HTR-8/SVneo (cell line): ENCODE measurements around the gene PFDN2.
"Not testable (repeated sequence)": the region's sequence is repeated elsewhere in the genome, so short reads cannot be mapped to it uniquely, and the experiment has no call there.

Experiments used
- DNase-seq: peaks from one replicate; pipeline ENCODE4 v3.0.0; 2011; ENCODE audit warnings: low spot score, mixed read lengths; ENCODE audit not compliant: insufficient read length
- FAIRE-seq: peaks from 2 replicates; lab custom pipeline; 2011; peaks lifted over from hg19 to GRCh38; lab: Jason Lieb, UNC

PFDN2 gene

DNA sequence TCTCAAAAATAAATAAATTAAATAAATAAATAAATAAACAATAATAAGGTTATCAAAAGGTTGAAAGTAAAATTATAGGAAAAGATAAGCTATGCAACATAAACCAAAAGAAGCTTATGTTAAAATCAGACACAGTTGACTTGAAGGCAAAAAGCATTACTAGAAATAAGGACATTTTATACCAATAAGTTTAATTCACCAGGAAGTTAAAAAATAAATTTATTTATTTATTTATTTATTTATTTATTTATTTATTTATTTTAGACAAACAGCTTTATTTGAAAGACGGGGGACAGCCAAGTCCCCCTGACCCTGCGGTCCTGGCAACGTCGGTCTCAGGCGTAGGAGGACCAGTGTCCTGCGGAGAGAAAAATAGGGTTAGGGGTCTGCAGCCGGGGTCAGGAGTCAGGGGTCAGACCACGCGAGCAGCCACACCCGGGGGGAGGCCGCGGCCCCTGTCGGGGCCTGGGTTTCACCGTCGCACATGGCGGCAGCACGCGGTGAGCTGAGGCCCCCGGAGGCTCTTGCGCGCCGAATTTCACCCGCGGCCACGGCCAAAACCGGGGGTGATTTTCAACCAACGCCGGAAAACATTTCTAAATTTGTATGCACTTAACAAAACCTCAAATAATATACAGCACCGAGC lies 23.0 kb upstream of the PFDN2 start:
- no peak for FAIRE-seq
- DNase-seq, result no peak

DNA sequence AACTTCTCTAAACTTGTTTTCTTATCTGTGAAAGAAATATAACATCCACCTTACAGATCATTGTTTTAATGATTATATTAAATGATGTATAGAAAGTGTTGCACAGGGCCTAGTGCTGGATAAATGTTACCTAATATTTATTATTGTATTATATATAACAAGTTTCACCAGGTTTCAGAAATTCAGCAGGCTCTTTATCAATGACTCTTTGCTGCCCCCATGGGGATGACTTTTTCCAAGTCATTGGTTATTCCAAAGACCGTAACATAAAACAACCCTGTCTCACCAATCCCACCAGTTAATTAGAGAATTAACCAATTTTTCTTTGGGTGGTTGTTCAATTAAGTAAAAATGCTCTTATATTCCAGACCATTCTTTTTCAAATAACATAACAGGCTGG lies 21.9 kb upstream of the PFDN2 start:
- DNase-seq, result no peak
- no peak for FAIRE-seq

DNA sequence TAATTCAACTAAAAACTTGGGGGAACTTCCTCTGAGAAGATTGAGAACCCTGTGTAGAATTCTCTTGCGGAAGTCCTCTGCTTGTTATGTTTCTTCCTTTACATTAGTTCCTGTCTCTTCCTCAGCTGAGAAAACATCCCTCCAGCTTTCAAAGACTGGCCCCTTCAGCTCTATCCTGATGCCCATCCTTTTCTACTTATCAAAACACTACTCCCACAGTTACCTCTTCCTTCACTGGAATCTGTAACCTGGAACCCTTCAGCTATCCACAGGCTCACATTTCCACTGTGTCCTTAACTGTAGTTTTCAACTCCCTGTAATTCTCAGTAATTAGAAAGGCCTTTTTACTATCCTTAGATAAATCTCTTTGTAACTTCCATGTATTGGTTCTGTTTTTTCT lies 20.6 kb upstream of the PFDN2 start:
- FAIRE-seq, result no peak
- no peak for DNase-seq

- FAIRE-seq (no peak), DNase-seq (no peak)
Measured at GRCh38 chr1:161137881-161138280, 20.0 kb upstream of the PFDN2 start.

- FAIRE-seq (no peak), DNase-seq (no peak)
Measured at GRCh38 chr1:161133220-161133740, 15.4 kb upstream of the PFDN2 start.

DNA sequence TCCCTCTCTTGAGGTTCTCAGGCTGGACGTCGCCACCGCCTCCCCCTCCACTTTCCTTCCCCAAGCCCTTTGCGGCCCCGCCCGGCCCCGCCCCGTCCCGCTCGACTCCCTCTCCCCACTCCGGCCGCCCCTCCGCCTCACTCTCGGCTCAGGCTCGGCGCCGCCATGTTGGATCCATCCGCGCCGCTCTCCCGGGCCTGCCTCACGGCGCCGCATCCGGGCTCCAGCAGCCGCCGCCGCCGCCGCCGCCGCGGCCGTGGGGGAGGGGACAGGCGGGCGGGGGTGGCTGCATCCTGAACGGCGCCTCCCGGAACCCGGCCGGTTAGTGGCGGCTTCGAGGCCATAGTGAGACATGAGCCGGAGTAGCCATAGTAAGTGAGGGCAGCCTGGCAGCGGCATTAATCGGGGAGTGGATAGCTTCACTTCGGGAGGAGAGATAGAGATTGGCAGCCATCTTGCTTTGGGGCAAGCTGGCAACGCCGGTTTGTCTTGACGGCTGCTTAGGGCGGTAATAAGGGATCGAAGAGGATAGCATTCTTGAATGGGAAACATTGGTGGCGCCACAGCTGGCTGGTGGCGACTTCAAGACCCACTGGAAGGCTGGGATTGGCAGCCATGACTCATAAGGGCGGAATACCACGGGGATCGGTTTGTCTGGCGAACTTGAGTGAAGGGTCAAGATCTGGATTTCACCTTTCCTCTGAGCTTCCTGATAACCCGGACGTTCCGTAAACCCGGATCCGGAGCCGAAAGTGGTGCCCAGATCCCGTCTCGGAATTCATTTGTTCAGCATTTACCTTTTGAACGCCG lies 14.8 kb upstream of the PFDN2 start, which contains the start of gene DEDD:
DEDD (minus strand) TSS at position 258 of the 810 bp plus-strand sequence. CDS start 8,205 bp downstream, outside the sequence.
- peak; percentile 79 for DNase-seq
- no peak for FAIRE-seq

GRCh38 chr1:161131523-161132409 lies 13.9 kb upstream of the PFDN2 start:
- DNase-seq (no peak), FAIRE-seq (no peak)

DNA sequence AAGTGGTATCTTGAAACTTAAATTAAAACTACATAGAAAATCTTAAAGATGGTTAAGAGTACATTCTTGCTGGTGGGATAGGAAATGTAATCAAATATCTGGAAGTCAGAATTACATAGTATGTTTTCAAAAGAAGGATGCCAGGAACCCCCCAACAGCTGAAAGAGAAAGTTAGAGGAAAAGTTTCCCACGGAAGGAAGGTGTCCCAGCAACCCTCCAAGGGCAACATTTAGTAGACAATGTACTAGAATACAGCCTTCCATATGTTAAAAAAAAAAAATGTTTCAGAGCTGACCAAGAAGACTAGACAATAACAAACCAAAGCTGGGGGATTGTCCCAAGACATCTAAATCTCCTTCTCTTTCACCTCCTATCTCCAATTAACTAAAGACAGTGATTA lies 12.4 kb upstream of the PFDN2 start:
- DNase-seq (no peak), FAIRE-seq (no peak)

DNA sequence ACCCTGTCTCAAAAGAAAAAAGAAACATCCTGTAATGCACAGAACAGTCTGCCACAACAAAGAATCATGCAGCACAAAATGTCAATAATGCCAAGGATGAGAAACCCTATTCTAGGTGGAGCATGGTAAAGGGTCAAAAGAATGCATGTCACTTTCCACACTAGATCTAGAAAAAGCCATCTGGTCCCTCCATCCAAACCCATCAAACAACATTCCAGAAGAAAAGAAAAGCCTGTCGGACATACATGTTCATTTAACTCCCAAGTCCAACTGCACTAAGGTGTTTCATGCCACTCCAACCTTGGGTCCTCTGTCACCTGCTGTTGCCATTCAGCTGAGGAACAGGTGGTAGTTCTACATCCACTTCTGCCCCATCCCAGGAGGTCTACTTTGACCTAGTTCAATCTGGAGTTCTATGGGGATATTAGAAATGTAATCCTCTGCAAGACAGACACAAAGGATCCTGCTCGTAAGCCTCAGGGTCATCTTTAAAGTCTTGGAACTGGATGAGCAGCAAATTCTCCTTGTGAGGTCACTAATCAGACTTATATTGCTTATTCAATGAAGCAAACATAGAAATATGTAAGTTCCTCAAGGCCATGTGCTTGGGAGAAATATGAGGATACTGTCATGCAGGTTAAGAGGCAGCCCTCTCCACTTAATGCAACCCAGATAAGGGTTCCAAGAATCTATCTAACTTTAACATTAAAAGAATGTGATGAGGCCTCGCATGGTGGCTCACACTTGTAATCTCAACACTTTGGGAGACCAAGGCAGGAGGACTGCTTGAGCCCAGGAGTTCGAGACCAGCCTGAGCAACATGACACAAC lies 11.0 kb upstream of the PFDN2 start:
- FAIRE-seq (no peak), DNase-seq (no peak)

GRCh38 chr1:161127649-161128048 lies 9.8 kb upstream of the PFDN2 start:
- no peak for FAIRE-seq

GRCh38 chr1:161122967-161123366 lies 5.1 kb upstream of the PFDN2 start:
- DNase-seq (no peak), FAIRE-seq (no peak)

More at GRCh38 chr1:161127649-161128048, 9.8 kb upstream of the PFDN2 start:
- DNase-seq, result no peak

DNA sequence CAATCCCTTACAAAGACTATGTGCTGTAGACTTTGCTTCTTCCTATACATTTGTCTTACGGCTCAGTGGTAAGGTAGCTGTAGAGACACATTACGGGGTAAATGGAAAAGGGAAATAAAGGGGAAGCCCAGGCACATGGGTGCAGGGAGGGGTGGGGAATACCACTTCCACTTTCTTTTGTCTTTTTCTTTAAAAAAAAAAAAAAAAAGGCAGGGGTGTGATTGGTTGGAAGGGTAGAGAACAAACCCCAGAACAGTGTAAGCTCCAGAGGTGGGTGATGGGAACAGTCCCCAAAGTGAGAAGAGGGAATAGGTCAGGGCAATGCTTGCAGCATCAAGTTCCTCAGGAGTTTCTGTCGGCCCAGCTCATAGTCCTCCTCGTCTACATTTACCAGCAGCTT lies 4.0 kb upstream of the PFDN2 start:
- DNase-seq (no peak), FAIRE-seq (no peak)

DNA sequence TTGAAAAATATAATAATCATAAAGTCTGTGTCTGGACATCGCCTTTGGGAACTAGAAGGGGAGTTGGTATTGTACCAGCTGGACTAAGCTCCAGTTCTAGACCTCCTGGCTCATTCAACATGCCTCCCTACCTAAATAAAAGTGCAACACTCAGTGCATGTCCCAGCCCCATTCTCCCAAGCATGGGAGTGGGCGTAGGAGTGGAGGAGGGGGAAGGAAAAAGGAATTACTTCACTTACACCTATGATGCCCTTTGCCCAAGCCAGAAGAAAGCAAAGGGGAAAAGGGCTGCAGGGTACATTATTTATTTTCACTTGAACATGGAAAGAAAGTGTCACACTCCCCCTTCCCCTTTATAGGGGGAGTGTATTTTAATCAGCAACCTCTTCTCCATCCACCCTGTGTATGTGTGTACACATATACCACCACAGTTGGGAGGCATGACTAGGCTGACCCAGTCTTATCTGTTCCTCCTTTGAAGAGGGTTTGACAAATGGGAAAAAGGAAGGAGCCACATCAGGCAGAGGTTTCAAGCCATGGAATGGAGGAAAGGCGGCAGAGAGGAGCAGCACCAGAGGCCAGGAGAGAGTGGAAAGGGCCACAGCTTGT lies 3.3 kb upstream of the PFDN2 start:
- no peak for DNase-seq
- no peak for FAIRE-seq

GRCh38 chr1:161119092-161119903 lies 1.5 kb upstream of the PFDN2 start:
- FAIRE-seq, result no peak

DNA sequence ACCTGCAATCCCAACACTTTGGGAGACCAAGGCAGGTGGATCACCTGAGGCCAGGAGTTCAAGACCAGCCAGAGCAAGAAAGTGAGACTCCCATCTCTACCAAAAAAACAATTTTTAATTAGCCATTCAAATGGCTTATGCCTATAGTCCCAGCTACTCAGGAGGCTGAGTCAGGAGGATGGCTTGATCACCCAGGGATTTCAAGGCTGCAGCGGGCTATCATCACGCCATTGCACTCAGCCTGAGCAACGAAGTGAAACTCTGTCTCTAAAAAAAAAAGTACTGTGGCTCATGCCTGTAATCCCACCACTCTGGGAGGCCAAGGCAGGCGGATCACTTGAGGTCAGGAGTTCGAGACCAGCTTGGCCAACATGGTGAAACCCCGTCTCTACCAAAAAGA lies 1.9 kb downstream of the PFDN2 start:
- not testable (repeated sequence) for DNase-seq, FAIRE-seq

More at GRCh38 chr1:161119092-161119903, 1.5 kb upstream of the PFDN2 start:
- DNase-seq, result peak; percentile 19

GRCh38 chr1:161115132-161115711 lies 2.6 kb downstream of the PFDN2 start:
- FAIRE-seq, result peak; percentile 16
- peak; percentile 46 for DNase-seq

DNA sequence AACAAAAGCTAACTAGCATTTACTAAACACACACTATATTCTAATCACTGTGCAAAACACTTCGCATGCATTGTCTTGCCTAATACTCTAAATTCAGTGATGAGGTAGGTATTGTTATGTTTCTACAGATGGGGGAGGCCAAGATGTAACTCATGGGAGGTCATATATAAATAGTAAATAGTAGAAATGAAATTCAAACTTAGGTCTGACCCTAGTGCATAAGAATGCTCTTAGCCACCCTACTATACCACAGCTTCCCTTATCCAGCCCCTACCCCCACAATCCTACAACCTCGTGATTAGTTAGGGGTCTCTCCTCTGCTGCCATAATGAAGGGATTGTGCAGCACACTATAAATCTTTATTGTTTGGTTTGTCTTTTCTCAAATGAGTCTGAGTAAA lies 3.3 kb downstream of the PFDN2 start:
- no peak for DNase-seq
- no peak for FAIRE-seq

DNA sequence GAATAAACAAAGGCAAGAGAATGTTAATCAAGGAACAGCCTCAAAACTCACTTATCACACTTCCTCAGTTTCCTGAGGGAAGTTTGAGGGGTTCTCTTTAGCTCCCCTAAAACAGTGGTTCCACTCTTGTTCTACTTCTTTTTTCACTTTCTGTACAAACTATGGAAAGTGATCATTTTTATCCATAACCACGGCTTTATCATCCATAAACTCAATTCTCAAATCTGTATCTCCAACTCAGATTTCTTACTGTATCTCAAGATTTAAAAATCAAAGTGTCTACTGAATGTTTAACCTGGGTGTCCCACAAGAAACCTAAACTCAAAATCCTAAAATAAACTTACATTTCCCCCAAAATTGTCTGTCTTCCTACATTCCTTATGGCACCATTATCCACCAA lies 3.9 kb downstream of the PFDN2 start:
- FAIRE-seq, result no peak
- DNase-seq, result no peak
